Cardiac fibroblast (primary cell): ENCODE measurements around the gene TIGD4.

Experiments
- DNase-seq, 2 donors: peaks; one replicate each; pipeline versions ENCODE4 v3.0.0 to v3.0.0-alpha.2; 2010; ENCODE audit warnings: low read depth in 2 of 2
- H3K4me3 ChIP-seq, 2 donors: replicated peaks in 1 of 2; 1 replicate in 1 of 2; 2 replicates in 1 of 2; pipeline ENCODE4 v1.5.1; 2011; ENCODE audit warnings: low read depth in 2 of 2, low read length in 2 of 2, mild to moderate bottlenecking in 2 of 2, moderate library complexity in 1 of 2
- CTCF ChIP-seq: IDR thresholded peaks from one replicate; pipeline ENCODE4 v1.5.1; 2011; ENCODE audit warnings: low read depth, mild to moderate bottlenecking, low read length, inconsistent platforms

Gene TIGD4

GRCh38 chr4:152819026-152819645 is 39.6 kb upstream of the TIGD4 start:
- DNase-seq = no peak
- no peak for TF ChIP-seq CTCF
- no peak overlapping the region for H3K4me3 ChIP-seq

DNA sequence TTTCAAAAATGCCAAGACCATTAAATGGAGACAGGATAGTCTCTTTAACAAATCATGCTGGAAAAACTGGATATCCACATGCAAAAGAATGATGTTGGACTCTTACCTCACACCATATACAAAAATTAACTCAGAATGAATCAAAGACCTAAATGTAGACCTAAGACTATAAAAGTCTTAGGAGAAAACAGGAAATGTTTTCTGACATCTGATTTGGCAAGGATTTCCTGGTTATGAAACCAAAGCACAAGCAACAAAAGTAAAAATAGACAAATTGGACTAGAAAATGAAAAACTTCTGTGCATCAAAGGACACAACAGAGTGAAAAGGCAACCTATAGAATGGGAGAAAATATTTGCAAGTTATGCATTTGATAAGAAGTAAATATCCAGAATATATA is 37.8 kb upstream of the TIGD4 start:
- peak; percentile 53 to 60 for DNase-seq
- no peak for TF ChIP-seq CTCF

GRCh38 chr4:152815078-152815477 is 35.5 kb upstream of the TIGD4 start:
- no peak for TF ChIP-seq CTCF

More for the DNA sequence above, 37.8 kb upstream of the TIGD4 start:
- H3K4me3 ChIP-seq = no peak overlapping the region

DNA sequence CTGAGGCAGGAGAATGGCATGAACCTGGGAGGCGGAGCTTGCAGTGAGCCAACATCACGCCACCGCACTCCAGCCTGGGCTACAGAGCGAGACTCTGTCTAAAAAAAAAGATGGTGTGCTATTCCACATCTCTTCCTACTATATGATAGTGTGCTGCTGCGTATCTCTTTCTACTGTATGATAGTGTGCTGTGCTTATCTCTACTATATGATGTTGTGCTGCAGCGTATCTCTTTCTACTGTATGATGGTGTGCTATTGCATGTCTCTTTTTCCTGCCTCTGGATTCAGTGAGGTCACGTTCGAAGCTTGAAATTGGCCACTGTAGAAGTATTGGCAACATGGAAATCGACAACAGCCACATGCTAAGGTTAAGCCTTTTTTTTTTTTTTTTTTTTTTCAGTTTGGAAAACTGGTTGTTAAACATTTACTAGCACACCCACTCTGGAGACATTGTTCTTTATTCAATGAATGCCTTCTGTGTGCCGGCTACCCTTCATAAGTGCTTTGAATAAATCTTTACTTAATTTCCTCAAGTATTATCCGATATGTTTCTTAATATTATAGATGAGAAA is 31.3 kb upstream of the TIGD4 start:
- no peak for DNase-seq
- TF ChIP-seq CTCF = no peak
- no peak overlapping the region for H3K4me3 ChIP-seq

More at GRCh38 chr4:152815078-152815477, 35.5 kb upstream of the TIGD4 start:
- H3K4me3 ChIP-seq = no peak overlapping the region
- DNase-seq = peak; percentile 54 to 66

DNA sequence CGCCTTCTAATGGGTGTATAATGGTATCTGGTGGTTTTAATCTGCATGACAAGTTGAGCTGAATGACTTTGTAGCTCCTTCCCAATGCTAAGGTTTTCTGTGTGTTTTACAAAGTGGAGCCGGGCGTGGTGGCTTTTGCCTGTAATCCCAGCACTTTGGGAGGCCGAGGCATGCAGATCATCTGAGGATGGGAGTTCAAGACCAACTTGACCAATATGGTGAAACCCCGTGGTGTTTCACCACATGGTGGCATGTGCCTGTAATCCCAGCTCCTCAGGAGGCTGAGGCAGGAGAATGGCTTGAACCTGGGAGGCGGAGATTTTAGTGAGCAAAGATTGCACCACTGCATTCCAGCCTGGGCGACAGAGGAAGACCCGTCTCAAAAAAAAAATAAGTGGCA is 29.1 kb upstream of the TIGD4 start:
- no peak for TF ChIP-seq CTCF
- DNase-seq = no peak
- H3K4me3 ChIP-seq = no peak overlapping the region

GRCh38 chr4:152807294-152807829 is 27.8 kb upstream of the TIGD4 start:
- TF ChIP-seq CTCF = no peak
- no peak overlapping the region for H3K4me3 ChIP-seq
- peak in 1 of 2 donors; percentile 58 for DNase-seq
